Aorta (tissue), 5 donors: Measurements from ENCODE around the gene ILKAP. TPM values are rescaled to one million over a fixed set of nuclear protein-coding genes. Genes with fewer than 3 reads are reported as not detected.

Experiments
- ATAC-seq: fragments of 200-7000 bp; cut with Tn5 transposase; one replicate; pipeline ENCODE4 v1.9.1; 2022; ENCODE audit warnings: moderate library complexity; ENCODE audit not compliant: low FRiP score
- DNase-seq, 2 donors: peaks; one replicate each; pipeline ENCODE4 v3.0.0-alpha.2; 2020
- H3K27ac ChIP-seq, 2 donors: one replicate each; pipeline ENCODE4 v1.5.1; 2013; ENCODE audit warnings: low read length in 2 of 2, mild to moderate bottlenecking in 2 of 2, moderate library complexity in 2 of 2, control low read depth in 1 of 2, inconsistent platforms in 1 of 2, low read depth in 1 of 2
- H3K27me3 ChIP-seq, 2 donors: one replicate each; pipeline ENCODE4 v1.6.1; 2013; ENCODE audit warnings: control low read depth in 1 of 2, low read length in 1 of 2, mild to moderate bottlenecking in 1 of 2, moderate library complexity in 1 of 2; ENCODE audit not compliant: insufficient read depth in 2 of 2, control insufficient read depth in 1 of 2
- H3K36me3 ChIP-seq, 2 donors: one replicate each; pipeline ENCODE4 v1.6.1; 2013; ENCODE audit warnings: control low read depth in 1 of 2, low read length in 1 of 2, mild to moderate bottlenecking in 1 of 2; ENCODE audit not compliant: insufficient read depth in 2 of 2, control insufficient read depth in 1 of 2
- H3K4me1 ChIP-seq, 2 donors: one replicate each; pipeline ENCODE4 v1.6.1; 2013; ENCODE audit warnings: low read length in 2 of 2, control low read depth in 1 of 2, mild to moderate bottlenecking in 1 of 2, moderate library complexity in 1 of 2; ENCODE audit not compliant: insufficient read depth in 2 of 2, control insufficient read depth in 1 of 2
- H3K4me3 ChIP-seq, 2 donors: one replicate each; pipeline ENCODE4 v1.5.1; 2013; ENCODE audit warnings: low read length in 2 of 2, control low read depth in 1 of 2, mild to moderate bottlenecking in 1 of 2
- H3K9me3 ChIP-seq: one replicate; pipeline ENCODE4 v1.6.1; 2013; ENCODE audit warnings: mild to moderate bottlenecking, low read length; ENCODE audit not compliant: control insufficient read depth
- WGBS, 2 donors: extraction: QIAGEN DNeasy Blood & Tissue Kit; methylation state at CpG; one replicate each; pipeline ENCODE4 v1.1.7; 2013; 5-methylcytosine and 5-hydroxymethylcytosine counted together
- intact Hi-C, 2 donors: fragments of 100-400 bp; cut with DNase I; formaldehyde crosslinking; loops; one replicate each; pipeline versions ENCODE4 v1.14.2 to v1.15.0; 2022
- polyA plus RNA-seq, 2 donors: library from polyadenylated mRNA; stranded (reverse); fragments of 200-250 nt; gene quantifications; one replicate each; pipeline ENCODE4 v1.2.3, GENCODE V29; 2013
- total RNA-seq, 2 donors: library from RNA; stranded (reverse); fragmentation: NEBNext Ultra II Directional; extraction: Animal tissue kit (Norgen Biotek cat#: 25700); gene quantifications; one replicate each; pipeline ENCODE4 v1.2.1, GENCODE V29; 2021
- donor health status: healthy with polysubstance abuse.
- donor health status: Bipolar disorder and iron deficiency.
- donor health status: DM: no; HTN: no; CAD: no.
- donor health status: DM: no; HTN: no; CAD: no.
- donor health status: DM: yes; HTN: yes; CAD: no.

Gene ILKAP
- total and polyA plus RNA-seq, 4 donors = 19.4 to 149 (median 49.6) TPM

- DNase-seq = peak in 1 of 2 donors; percentile 62
- Histone ChIP-seq H3K27me3 (no peaks in the 10 kb centered on the region), H3K9me3 (no peaks in the 10 kb centered on the region), H3K27ac (no peak overlapping the region), H3K4me3 (no peak overlapping the region), H3K36me3 (no peaks in the 10 kb centered on the region), H3K4me1 (no peaks in the 10 kb centered on the region)
- no peak for ATAC-seq
- intact Hi-C loops = loop anchor here in 1 of 2 donors (5.0 kb wide), 1 partner anchor 73 kb away; the partner anchor contains the start of gene SCLY
- WGBS, 2 donors = 91 to 92% methylated on average over 15 of the region's 15 CpGs
Measured at GRCh38 chr2:238135601-238136150, 67.8 kb downstream of the ILKAP start.

DNA sequence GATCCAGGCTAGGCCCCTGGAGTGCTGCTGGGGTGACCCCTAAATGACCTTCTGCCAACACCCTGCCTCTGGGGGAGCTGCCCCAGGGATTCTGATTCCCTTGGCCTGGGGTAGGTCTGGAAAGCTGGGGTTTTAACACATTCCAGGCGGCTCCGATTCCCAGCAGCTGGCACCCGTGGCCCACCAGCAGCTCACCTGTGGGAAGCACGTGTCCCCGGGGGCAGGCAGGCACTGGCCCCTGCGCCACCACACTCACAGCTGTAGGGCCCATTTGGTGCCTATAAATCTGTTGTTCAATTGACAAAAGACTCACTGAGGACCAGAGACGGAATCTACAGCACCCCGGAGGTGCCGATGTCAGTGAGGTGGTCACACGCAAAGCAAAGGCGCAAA lies 69.1 kb downstream of the ILKAP start:
- H3K27ac ChIP-seq = no peak overlapping the region
- intact Hi-C loops = no loop called here
- no peaks in the 10 kb centered on the region for H3K4me1 ChIP-seq
- ATAC-seq (no peak), DNase-seq (peak in 1 of 2 donors; percentile 37)
- WGBS, 2 donors = 95 to 97% methylated on average over 11 of the region's 11 CpGs
- H3K36me3 ChIP-seq = no peaks in the 10 kb centered on the region
- no peaks in the 10 kb centered on the region for H3K27me3 ChIP-seq
- H3K9me3 ChIP-seq = no peaks in the 10 kb centered on the region
- H3K4me3 ChIP-seq = no peak overlapping the region

DNA sequence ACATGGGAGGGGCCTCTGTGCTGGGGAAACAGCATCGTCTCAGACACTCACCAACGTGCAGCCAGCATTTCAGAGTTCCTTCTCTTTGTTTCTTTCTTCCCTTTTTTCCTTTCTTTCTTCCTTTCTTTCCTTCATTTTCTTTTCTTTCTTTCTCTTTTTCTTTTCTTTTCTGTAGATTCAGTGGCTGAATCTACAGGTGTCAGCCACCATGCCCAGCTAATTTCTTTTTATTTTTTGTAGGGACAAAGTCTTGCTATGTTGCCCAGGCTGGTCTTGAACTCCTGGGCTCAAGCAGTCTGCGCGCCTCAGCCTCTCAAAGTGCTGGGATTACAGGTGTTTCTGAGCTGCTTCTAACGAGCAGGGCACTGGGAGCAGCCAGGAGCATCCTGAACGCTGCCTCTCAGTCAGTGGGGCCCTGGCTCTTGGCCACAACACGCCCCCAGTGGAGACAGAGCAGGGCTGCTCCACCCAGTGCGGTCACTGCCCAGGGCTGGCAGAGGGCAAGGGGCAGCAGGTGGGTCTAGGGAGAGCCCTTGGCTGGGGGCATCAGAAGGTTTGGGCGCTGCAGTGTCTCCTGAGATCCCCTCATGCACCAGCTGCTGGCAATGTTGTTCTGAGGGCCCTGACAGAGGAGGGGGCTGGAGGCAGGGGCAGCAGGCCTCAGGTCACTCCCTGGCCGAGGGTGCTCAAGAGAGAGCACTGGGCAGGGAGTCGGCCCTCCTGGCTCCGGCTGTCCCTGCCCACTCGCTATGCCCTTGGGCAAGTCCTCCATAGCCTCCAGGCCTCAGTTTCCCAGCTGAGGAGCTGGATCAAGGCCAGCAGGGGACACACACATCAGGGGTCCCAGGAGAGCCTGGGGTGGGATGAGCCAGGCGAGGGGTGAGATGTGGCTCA lies 69.7 kb downstream of the ILKAP start:
- Histone ChIP-seq H3K27me3 (no peaks in the 10 kb centered on the region), H3K4me1 (no peaks in the 10 kb centered on the region), H3K36me3 (no peaks in the 10 kb centered on the region), H3K9me3 (no peaks in the 10 kb centered on the region), H3K27ac (no peak overlapping the region), H3K4me3 (no peak overlapping the region)
- ATAC-seq (no peak), DNase-seq (peak in 1 of 2 donors; percentile 66)
- WGBS, 2 donors = 75 to 81% methylated on average over 14 of the region's 14 CpGs
- intact Hi-C loops = no loop called here

- Histone ChIP-seq H3K27ac (no peak overlapping the region), H3K4me3 (no peak overlapping the region), H3K9me3 (no peaks in the 10 kb centered on the region), H3K36me3 (no peaks in the 10 kb centered on the region), H3K27me3 (no peaks in the 10 kb centered on the region), H3K4me1 (no peaks in the 10 kb centered on the region)
- ATAC-seq (no peak), DNase-seq (peak; percentile 26 to 59)
- WGBS, 2 donors = 93% methylated on average over 23 of the region's 23 CpGs
- intact Hi-C loops = no loop called here
Measured at GRCh38 chr2:238132463-238133450, 70.7 kb downstream of the ILKAP start.

DNA sequence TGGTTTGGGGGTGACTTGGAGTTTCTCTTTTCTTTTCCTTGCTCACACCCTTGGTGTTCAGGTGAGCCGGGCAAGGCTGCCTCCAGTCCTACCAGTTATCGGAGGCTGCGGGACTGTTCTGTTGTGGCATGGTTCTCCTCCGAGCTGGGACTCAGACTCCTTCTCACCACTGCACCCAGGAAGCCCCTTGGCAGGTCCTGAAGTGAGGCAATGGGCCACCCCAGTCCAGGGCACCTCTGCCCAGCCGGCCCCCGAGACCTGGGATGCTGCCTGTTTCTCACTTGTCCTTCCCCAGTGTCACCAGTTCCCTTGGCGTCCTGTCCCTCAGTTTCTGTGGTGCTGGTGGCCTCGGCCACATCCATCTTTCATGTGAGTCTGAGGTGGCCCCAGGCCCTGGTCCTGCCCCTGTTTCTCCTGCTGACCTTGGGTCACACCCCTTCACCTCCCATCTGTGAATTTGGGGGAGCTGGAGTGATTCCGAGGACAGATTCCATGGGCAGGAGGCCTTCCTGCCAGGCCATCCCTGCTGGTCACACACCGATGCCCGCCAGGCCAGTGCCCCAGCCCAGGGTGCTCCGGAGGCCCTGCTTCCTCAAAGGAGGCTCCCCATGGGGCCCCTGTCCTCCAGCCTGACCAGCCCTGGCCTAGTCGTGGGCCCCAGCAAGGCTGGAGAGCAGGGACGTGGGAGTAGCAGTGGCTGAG lies 71.6 kb downstream of the ILKAP start:
- H3K27me3 ChIP-seq = no peaks in the 10 kb centered on the region
- no peak overlapping the region for H3K4me3 ChIP-seq
- no peaks in the 10 kb centered on the region for H3K9me3 ChIP-seq
- ATAC-seq = no peak
- intact Hi-C loops = no loop called here
- H3K4me1 ChIP-seq = no peaks in the 10 kb centered on the region
- no peak overlapping the region for H3K27ac ChIP-seq
- 93 to 95% methylated on average over 14 of the region's 14 CpGs for WGBS, 2 donors
- DNase-seq = peak; percentile 21 to 64
- no peaks in the 10 kb centered on the region for H3K36me3 ChIP-seq

DNA sequence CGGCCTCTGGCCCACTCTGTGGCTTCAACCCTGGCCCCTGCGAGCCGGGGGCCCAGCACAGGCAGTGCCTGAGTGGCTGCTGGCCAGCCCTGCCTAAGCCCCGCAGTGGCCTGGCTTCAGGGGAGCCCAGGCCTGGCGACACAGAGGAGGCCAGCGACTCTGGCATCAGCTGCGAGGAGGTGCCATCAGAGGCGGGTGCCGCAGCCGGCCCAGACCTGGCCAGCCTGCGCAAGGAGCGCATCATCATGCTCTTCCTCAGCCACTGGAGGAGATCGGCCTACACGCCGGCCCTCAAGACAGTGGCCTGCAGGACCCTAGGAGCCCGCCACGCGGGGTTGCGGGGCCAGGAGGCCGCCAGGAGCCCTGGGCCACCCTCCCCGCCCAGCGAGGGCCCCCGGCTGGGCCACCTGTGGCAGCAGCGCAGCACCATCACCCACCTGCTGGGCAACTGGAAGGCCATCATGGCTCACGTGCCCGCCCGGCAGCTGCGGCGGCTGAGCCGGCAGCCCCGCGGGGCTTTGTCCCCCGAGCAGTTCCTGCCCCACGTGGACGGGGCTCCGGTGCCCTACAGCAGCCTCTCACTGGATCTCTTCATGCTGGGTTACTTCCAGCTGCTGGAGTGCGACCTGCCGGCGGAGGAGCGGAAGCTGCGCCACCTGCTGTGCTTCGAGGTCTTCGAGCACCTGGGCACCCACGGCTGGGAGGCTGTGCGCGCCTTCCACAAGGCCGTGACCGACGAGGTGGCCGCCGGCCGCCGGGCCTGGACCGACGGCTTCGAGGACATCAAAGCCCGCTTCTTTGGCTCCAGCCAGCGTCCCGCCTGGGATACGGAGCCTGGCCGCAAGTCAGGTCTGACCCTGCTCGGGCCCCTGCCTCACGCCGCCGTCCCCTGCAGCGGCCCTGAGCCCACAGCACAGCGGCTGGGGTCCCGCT lies 72.5 kb downstream of the ILKAP start:
- DNase-seq (peak in 1 of 2 donors; percentile 72), ATAC-seq (no peak)
- no peaks in the 10 kb centered on the region for H3K9me3 ChIP-seq
- H3K36me3 ChIP-seq = no peaks in the 10 kb centered on the region
- no peaks in the 10 kb centered on the region for H3K4me1 ChIP-seq
- H3K27ac ChIP-seq = no peak overlapping the region
- WGBS, 2 donors = 93 to 94% methylated on average over 63 to 68 of the region's 68 CpGs
- no peaks in the 10 kb centered on the region for H3K27me3 ChIP-seq
- intact Hi-C loops = no loop called here
- H3K4me3 ChIP-seq = no peak overlapping the region

- no peak overlapping the region for H3K27ac ChIP-seq
- no peaks in the 10 kb centered on the region for H3K36me3 ChIP-seq
- H3K4me1 ChIP-seq = no peaks in the 10 kb centered on the region
- DNase-seq = peak in 1 of 2 donors; percentile 75
- no peak for ATAC-seq
- no peaks in the 10 kb centered on the region for H3K9me3 ChIP-seq
- 94 to 95% methylated on average over 28 of the region's 28 CpGs for WGBS, 2 donors
- H3K27me3 ChIP-seq = no peaks in the 10 kb centered on the region
- no peak overlapping the region for H3K4me3 ChIP-seq
- intact Hi-C loops = no loop called here
Measured at GRCh38 chr2:238130111-238130695, 73.3 kb downstream of the ILKAP start.
